HG03521 (cell line): Measurements from ENCODE around the gene TRAIP.
A peak's percentile ranks its signal among the peaks of the same experiment; 100 is the strongest.
"Not testable (repeated sequence)": the region's sequence is repeated elsewhere in the genome, so short reads cannot be mapped to it uniquely, and the experiment has no call there.

Experiments used
- ATAC-seq: cut with Tn5 transposase; IDR thresholded peaks from one replicate; pipeline ENCODE4 v1.9.1; 2021; ENCODE audit warnings: mild to moderate bottlenecking, moderate library complexity; ENCODE audit not compliant: unreplicated experiment

Gene TRAIP

DNA sequence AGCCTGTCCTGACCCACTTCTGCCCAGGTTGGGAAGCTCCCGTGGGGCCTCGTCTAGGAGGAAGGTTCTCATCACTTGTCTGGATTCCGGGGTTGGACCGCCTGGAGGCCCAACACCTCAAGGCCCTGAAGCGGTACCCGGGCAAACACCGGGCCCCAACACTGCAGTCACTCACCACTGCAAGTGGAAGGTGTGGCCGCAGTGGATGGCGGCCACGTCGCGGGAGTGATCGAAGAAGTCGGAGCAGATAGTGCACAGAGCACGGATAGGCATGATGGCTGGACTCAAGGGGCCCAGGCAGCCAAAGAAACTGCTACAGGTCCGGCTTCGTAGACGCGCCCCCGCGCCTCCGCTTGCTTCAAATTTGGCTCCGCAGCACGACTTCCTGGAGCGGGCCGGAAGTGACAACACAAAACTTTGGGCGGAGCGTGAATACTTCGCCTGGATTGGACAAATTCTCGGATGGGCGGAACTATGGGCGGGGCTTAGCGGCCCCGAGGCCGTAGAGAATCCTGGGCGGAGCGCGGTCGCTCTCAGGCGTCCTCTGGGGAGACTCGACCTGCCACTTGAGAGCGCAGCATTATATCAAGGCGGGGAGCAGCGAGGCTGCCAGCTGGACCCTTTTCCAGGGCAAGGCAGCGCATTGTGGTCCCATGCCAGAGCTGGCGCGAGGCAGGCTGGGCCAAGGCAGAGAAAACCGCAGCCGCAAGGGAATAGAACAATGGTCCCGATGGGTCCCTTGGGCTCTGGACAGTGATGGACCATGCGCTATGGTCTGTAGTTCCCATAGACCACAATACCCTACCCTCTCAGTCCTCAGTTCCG lies at the start of gene TRAIP:
TSS of gene TRAIP (minus strand) at position 384 of the 825 bp plus-strand sequence. CDS start at position 273, 111 bp downstream.
- ATAC-seq: peak; percentile 88

GRCh38 chr3:49904448-49904847 lies 48.1 kb upstream of the TRAIP start:
- ATAC-seq: not testable (repeated sequence)

DNA sequence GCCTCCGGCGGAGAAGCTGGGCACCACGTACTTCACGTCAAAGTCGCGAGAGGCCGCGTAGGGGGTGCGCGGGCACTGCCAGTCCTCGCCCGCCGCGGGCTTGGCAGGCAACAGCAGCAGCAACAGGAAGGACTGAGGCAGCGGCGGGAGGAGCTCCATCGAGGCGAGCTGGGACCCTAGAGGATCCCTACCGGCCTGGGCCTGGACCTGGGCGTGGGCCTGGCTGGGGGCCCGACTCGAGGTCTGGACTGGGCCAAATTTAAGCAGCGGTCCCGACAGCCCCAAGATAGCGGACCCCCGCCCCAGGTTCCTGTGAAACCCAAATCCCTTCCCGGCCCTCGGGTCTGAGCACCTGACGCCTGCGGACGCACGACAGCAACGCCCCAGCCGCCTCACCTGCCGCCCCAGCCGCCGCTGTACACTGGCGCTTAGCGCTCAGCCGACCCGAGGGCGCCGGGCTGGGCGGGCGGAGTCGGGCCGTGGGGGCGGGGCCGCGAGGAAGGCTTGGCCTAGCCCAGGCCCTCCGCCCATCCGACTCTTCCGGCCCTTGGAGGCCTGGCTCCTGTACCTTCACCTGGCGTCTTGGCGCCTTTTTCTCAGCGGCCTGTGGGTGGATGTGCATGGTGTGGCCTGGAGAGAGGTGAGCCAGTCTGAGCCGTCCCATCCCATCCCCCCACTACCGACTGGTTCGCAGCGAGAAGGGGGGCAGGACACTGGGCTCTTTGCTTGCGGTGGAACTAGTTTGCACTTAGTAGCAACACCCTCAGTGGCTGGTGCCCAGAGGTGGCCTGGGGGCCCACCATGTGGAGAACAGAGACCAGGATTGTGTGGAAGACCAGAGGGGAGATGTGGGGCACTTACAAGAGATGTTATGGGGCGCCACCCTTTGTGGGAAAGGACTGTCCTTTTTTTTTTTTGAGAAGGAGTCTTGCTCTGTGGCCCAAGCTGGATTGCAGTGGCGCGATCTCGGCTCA lies 47.4 kb upstream of the TRAIP start, which contains the start of gene MST1R:
TSS of gene MST1R (minus strand) at position 423 of the 974 bp plus-strand sequence. CDS start at position 159, 264 bp downstream.
- ATAC-seq: peak; percentile 70

DNA sequence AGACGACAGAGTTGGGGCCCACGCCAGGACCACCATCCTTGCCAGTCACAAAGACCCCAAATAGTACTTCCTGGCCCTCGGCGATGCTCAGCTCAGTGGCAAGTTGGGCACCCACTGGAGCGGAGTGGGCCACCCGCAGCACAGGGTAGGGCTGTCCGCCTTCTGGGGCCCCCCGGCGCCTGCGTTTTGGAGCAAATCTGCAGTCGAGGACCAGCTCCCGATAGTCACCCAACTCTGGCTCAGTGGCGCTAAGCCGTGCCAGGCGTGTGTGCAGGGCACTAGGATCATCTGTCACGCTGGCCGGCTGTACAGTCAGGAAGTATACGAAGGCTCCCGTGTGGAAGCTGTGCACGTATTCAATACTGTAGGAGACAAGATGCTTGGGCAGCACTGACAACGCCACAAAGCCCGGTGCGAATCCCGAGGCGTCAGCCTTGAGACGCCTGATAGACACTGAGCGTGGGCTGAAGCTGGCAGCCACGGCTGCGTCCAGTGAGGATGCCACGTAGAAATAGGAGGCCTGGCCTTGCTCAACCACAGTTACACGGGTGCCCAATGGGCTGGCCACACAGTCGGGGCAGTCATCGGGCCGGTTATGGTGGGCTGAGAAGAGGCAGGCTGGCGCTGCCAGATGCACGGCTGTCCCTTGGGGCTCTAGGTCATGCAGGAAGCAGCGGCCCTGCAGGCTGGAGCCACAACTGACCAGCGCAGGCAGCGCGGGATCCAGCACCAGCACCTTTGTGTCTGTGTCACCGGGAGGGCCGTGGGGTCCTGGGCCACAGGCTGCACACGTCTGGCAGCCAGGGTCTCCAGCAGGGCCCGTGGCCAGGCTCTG lies 46.4 kb upstream of the TRAIP start:
- no peak for ATAC-seq

- no peak for ATAC-seq
These were observed 45.3 kb upstream of the TRAIP start for GRCh38 chr3:49901366-49902339.

- ATAC-seq: no peak
These were observed 44.3 kb upstream of the TRAIP start for GRCh38 chr3:49900491-49901153.

DNA sequence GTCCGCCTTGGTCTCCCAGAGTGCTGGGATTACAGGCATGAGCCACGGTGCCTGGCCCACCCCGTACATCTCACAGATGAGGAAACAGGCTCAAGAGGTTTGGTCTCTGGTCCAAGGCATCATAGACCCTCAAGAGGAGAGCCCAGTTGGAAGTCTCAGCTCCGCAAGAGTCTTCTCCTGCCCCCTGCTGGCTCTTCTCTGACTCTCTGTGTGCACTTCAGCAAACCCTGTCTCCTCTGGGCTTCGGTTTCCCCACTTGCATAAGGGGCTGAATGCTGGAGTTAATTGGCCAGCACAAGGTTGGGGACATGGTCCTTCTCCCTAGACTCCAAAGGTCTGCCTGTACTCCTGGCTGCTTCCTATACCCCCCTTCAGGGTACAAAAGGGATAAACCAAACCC lies 43.5 kb upstream of the TRAIP start:
- ATAC-seq: no peak

- no peak for ATAC-seq
These were observed 42.6 kb upstream of the TRAIP start for GRCh38 chr3:49898991-49899390.

DNA sequence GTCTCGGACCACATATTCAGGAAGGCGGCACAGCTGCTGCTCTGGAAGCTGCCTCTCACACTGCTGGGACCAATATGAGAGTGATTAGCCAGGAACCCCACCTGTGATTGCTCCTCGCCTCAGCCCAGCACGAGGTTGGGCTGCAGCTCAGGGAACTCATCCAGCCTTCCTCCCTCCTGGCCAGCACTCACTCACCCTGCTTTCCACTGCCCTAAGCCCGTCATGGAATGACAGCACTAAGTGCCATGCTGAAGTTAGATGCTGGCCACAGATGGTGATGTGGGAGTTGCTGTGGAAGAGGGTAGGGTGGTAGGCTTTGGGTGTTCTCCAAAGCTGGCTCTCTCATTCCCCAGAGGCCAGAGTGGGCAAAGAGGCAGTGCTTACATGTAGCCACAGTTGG lies 40.0 kb upstream of the TRAIP start:
- no peak for ATAC-seq

DNA sequence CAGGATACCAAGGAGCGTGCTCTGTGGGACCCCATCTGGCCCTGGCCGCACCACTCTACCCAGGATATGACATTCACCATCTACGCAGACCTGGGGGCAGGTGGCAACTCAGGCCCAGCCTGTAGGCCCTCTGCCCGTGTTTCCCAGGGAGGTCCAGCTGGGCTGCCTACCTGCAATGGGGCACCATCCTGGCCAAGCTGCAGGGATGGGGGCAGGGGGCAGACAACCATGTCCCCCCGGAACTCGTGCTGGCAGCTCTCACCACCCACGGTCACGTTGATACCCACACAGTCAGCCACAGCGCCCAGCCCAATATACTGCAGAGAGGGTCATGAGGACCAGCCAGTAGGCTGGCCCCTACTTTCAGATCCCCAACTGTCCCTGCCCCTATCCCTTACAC lies 39.4 kb upstream of the TRAIP start:
- no peak for ATAC-seq

DNA sequence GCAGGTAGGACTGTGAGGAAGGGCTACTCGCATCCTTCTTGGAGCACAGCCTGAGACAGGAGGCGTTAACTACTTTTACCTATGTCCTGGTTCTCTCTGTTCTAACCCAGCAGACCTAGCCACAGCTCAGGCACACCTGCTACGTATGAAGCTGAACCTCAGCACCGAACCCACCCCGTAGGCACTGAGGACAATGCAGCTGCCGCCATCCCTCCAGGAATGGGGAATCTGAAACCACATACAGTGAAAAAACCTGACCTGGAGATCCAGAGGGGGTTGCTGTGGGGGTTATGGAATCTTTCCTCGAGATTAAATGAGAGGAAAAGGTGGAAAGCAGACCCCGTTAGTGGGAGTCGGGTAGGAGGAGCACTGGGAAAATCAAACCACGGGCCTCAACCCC lies 32.9 kb upstream of the TRAIP start:
- no peak for ATAC-seq

DNA sequence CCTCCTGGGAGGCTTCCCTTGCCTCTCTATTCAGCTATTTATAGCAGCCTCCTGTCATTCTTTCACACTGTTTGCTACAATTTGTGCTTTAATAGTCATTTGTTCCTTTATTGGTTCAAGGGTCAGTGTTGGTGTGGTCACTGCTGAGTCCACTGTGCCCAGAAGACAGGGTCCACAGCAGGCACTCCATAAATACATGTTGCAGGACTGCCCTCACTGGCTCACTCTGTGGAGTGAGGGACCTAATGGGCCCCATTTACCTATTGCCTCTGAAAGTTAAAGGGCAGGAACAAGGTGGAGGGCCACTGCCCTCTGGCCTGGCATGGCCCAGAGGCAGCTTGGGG lies 30.5 kb upstream of the TRAIP start:
- no peak for ATAC-seq

DNA sequence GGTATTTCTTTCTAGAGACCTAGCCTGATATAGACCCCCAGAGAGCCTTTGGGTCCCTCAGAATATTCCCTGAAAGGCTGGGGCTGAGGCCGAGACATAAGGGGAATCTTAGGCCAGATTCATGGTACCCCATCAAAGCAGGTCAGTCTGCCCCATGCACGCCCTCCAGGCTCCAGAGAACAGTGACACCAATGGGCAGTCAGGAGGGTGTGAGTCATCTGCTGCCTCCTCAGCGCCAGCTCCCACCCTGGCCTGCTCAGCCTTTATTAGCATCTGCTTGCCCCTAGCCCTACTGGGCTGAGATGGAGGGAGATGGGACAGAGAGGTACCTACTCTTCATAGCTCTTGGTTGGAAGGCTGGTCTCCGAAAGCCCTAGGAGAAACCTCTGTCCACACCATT lies 27.6 kb upstream of the TRAIP start:
- no peak for ATAC-seq

DNA sequence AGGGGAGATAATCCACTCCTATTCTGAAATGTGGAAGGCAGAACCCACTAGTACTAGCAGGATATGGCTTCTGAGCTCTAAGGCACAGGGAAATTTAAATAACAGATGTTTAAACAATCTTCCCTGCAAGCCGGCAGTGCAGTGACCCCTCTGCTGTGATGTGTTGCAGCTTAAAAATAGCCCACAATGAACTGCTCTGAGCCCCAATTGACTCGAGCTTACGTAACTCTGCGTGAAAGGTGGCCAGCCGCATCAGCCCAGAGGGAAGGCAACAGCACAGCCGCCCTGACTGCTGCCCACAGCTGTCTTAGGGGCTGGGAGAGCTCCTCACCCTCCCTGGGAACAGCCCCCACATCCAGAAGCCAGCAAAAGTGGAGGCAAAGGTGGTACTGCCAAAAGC lies 25.8 kb upstream of the TRAIP start:
- no peak for ATAC-seq

- ATAC-seq: no peak
These were observed 24.4 kb upstream of the TRAIP start for GRCh38 chr3:49880581-49881315.

DNA sequence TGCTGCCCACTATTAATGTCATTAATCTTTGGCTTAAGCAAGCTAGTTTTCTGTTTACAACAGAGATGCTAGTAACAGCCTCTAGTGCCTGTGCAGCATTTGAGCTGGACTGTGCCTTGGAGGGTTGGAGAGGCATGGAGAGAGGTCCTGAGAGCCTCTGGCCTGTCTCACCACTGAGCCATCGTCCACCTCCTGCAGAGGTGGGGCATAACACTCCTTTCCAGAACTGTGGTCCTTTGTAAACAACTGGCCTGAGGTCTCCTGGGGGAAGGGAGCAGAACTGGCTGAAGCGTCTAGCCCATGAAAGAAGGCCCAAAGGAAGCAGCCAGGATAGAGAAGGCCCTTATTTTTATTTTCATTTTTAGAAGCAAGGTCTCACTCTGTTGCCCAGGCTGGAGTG lies 23.4 kb upstream of the TRAIP start:
- no peak for ATAC-seq

DNA sequence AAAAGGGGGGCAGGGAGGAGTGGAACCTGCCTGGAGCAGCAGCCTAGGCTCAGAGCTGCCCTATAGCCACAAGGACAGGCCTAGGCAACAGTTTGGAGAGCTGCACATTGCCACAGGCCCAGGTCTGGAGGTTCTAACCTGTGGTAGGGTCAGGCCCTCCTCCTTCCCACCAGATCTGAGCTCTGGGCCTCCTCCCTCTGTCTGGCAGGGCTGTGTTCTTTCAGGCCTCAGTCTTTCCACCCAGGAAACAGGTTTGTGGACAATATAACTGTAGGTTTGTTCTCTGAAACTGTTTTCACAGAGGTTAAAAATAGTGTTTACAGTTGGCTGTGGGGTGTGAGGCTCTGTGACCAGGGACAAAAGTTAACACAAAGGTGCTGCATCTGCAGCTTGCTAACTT lies 22.3 kb upstream of the TRAIP start:
- ATAC-seq: no peak

DNA sequence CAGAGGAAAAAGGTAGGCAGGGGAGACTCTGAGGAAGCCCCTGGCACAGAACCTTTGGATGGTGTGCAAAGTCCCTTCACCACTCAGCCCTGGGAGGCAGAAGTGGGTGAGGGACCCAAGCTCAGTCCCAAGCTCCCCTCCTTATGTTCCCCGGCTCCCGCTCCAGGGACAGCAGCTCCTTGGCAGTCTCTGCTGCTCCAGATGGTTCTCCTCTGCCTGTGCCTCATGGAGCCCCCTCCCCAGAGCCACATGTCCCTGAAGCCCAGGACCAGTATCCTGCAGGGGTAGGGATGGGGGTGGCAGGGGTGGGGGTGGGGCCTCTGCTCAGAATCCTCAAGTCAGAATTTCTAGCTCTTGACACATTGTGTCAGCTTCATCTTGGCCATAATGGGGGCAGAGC lies 21.4 kb upstream of the TRAIP start:
- ATAC-seq: no peak

GRCh38 chr3:49876567-49876966 lies 20.2 kb upstream of the TRAIP start:
- no peak for ATAC-seq
